ENCODE results near the gene PTPRG.
"Not testable (repeated sequence)": the region's sequence is repeated elsewhere in the genome, so short reads cannot be mapped to it uniquely, and the experiment has no call there.

Gene PTPRG

GRCh38 chr3:61561374-61562041, at the start of gene PTPRG:
Gene PTPRG (plus strand): TSS chr3:61561571. CDS start chr3:61562288, 717 bp downstream.
- DNase-seq (ENCODE audit: low spot score): peak; percentile 28

- no peak for DNase-seq (ENCODE audit: low spot score)
These were observed 42.8 kb upstream of the PTPRG start for GRCh38 chr3:61518590-61518989.

- DNase-seq (ENCODE audit: low spot score): peak; percentile 84
These were observed 40.3 kb upstream of the PTPRG start for GRCh38 chr3:61520966-61521628.

- peak; percentile 20 for DNase-seq (ENCODE audit: low spot score)
These were observed 39.3 kb upstream of the PTPRG start for GRCh38 chr3:61522060-61522459.

- DNase-seq (ENCODE audit: low spot score): no peak
These were observed 38.7 kb upstream of the PTPRG start for GRCh38 chr3:61522626-61523025.

GRCh38 chr3:61524933-61525332, 36.4 kb upstream of the PTPRG start:
- no peak for DNase-seq (ENCODE audit: low spot score)

- DNase-seq (ENCODE audit: low spot score): no peak
These were observed 35.1 kb upstream of the PTPRG start for GRCh38 chr3:61526308-61526707.

- no peak for DNase-seq (ENCODE audit: low spot score)
These were observed 34.4 kb upstream of the PTPRG start for GRCh38 chr3:61527011-61527410.

- DNase-seq (ENCODE audit: low spot score): no peak
These were observed 31.0 kb upstream of the PTPRG start for GRCh38 chr3:61530355-61530754.

- DNase-seq (ENCODE audit: low spot score): no peak
These were observed 29.8 kb upstream of the PTPRG start for GRCh38 chr3:61531528-61531927.

- no peak for DNase-seq (ENCODE audit: low spot score)
These were observed 28.5 kb upstream of the PTPRG start for GRCh38 chr3:61532739-61533500.

- no peak for DNase-seq (ENCODE audit: low spot score)
These were observed 25.5 kb upstream of the PTPRG start for GRCh38 chr3:61535826-61536225.

- no peak for DNase-seq (ENCODE audit: low spot score)
These were observed 24.0 kb upstream of the PTPRG start for GRCh38 chr3:61537366-61537765.

- DNase-seq (ENCODE audit: low spot score): no peak
These were observed 22.9 kb upstream of the PTPRG start for GRCh38 chr3:61538486-61538885.

- no peak for DNase-seq (ENCODE audit: low spot score)
These were observed 19.7 kb upstream of the PTPRG start for GRCh38 chr3:61541694-61542093.

- DNase-seq (ENCODE audit: low spot score): no peak
These were observed 15.7 kb upstream of the PTPRG start for GRCh38 chr3:61545716-61546115.

- DNase-seq (ENCODE audit: low spot score): no peak
These were observed 13.7 kb upstream of the PTPRG start for GRCh38 chr3:61547625-61548024.

GRCh38 chr3:61552704-61553103, 8.7 kb upstream of the PTPRG start:
- not testable (repeated sequence) for DNase-seq (ENCODE audit: low spot score)

- DNase-seq (ENCODE audit: low spot score): no peak
These were observed 2.1 kb upstream of the PTPRG start for GRCh38 chr3:61559136-61559731.

- DNase-seq (ENCODE audit: low spot score): peak; percentile 51
These were observed 626 bp upstream of the PTPRG start for GRCh38 chr3:61560517-61561373.

- DNase-seq (ENCODE audit: low spot score): no peak
These were observed 810 bp downstream of the PTPRG start for GRCh38 chr3:61562042-61562720.

Data from activated CD4-positive, alpha-beta T cell treated with anti-CD3 and anti-CD28 coated beads, Interleukin-2, Interleukin-4, amounts not matched to agents 100 ng/mL and 50 ng/mL, durations not matched to agents 16 hours and 8 hours (primary cell).